Neural progenitor cell (in vitro differentiated cells): ENCODE results near the gene SLC24A4. TPM values are rescaled to one million over a fixed set of nuclear protein-coding genes. Genes with fewer than 3 reads are reported as not detected.

ENCODE experiments used
- DNase-seq: peaks from one replicate; pipeline ENCODE4 v3.0.0-alpha.2; 2016; ENCODE audit warnings: low spot score
- H2AFZ ChIP-seq: fragments of 200-600 bp; sonication (generic); replicated peaks from 2 replicates; pipeline ENCODE4 v1.6.1; 2016; ENCODE audit warnings: antibody characterized with exemption
- H3F3A ChIP-seq: fragments of 200-600 bp; sonication (generic); 2 replicates; pipeline ENCODE4 v1.6.1; 2016; ENCODE audit warnings: antibody characterized with exemption, low read depth
- H3K27ac ChIP-seq: fragments of 200-600 bp; sonication (generic); 2 replicates; pipeline ENCODE4 v1.5.1; 2016; ENCODE audit warnings: mild to moderate bottlenecking
- H3K27me3 ChIP-seq: fragments of 200-600 bp; sonication (generic); 2 replicates; pipeline ENCODE4 v1.6.1; 2016; ENCODE audit warnings: mild to moderate bottlenecking, moderate library complexity
- H3K36me3 ChIP-seq: fragments of 200-600 bp; sonication (generic); 2 replicates; pipeline ENCODE4 v1.5.1; 2016
- H3K4me1 ChIP-seq: fragments of 200-600 bp; sonication (generic); 2 replicates; pipeline ENCODE4 v1.6.1; 2016; ENCODE audit warnings: mixed run types
- H3K4me2 ChIP-seq: fragments of 200-600 bp; sonication (generic); 2 replicates; pipeline ENCODE4 v1.6.1; 2016
- H3K4me3 ChIP-seq: fragments of 200-600 bp; sonication (generic); 2 replicates; pipeline ENCODE4 v1.5.1; 2016
- H3K79me2 ChIP-seq: fragments of 200-600 bp; sonication (generic); 2 replicates; pipeline ENCODE4 v1.6.1; 2016; ENCODE audit warnings: low read depth
- H3K9ac ChIP-seq: fragments of 200-600 bp; sonication (generic); 2 replicates; pipeline ENCODE4 v1.6.1; 2016
- H3K9me3 ChIP-seq: fragments of 200-600 bp; sonication (generic); 2 replicates; pipeline ENCODE4 v1.5.1; 2016; ENCODE audit warnings: low read depth
- H4K20me1 ChIP-seq: fragments of 200-600 bp; sonication (generic); 2 replicates; pipeline ENCODE4 v1.6.1; 2016; ENCODE audit warnings: low read depth
- H3K27ac Mint-ChIP-seq: 3 replicates; pipeline ENCODE4 v1.8.0; 2021; ENCODE audit warnings: mixed read lengths
- H3K27me3 Mint-ChIP-seq: 2 replicates; pipeline ENCODE4 v1.8.0; 2022; ENCODE audit warnings: low read depth, mild to moderate bottlenecking, inconsistent platforms, moderate library complexity, mixed read lengths; ENCODE audit not compliant: insufficient read depth
- H3K36me3 Mint-ChIP-seq: 3 replicates; pipeline ENCODE4 v1.8.0; 2021; ENCODE audit warnings: mixed read lengths
- H3K4me1 Mint-ChIP-seq: 3 replicates; pipeline ENCODE4 v1.8.0; 2021; ENCODE audit warnings: mixed read lengths
- H3K4me3 Mint-ChIP-seq: 3 replicates; pipeline ENCODE4 v1.8.0; 2021; ENCODE audit warnings: mild to moderate bottlenecking, moderate library complexity, mixed read lengths
- H3K9me3 Mint-ChIP-seq: 3 replicates; pipeline ENCODE4 v1.8.0; 2020; ENCODE audit warnings: mixed read lengths
- CTCF ChIP-seq: fragments of 200-600 bp; sonication (generic); IDR thresholded peaks from 2 replicates; pipeline ENCODE4 v1.5.1; 2017; ENCODE audit warnings: antibody characterized with exemption, mild to moderate bottlenecking
- EZH2 ChIP-seq: fragments of 200-600 bp; sonication (generic); IDR thresholded peaks from 2 replicates; pipeline ENCODE4 v1.6.1; 2017; ENCODE audit warnings: antibody characterized with exemption, mild to moderate bottlenecking, moderate library complexity
- EZH2phosphoT487 ChIP-seq: fragments of 200-600 bp; sonication (generic); IDR thresholded peaks from 2 replicates; pipeline ENCODE4 v1.6.1; 2017; ENCODE audit warnings: antibody characterized with exemption
- total RNA-seq: library from RNA; depleted of rRNA; stranded (reverse); fragments of >200 nt; gene quantifications from 2 replicates; pipeline ENCODE4 v1.2.3, GENCODE V29; 2015; ENCODE audit warnings: low replicate concordance

Gene SLC24A4
- total RNA-seq, 1 donor from 2014 or later: 0.73 TPM

- peaks cover 4% of the 10 kb centered on the region for H3K9me3 Mint-ChIP-seq
- H3K27me3 ChIP-seq: no peaks in the 10 kb centered on the region
- no peak for TF ChIP-seq EZH2phosphoT487
- TF ChIP-seq CTCF: no peak
- TF ChIP-seq EZH2: no peak
- DNase-seq: no peak
- peaks cover 6% of the 10 kb centered on the region for H3K4me1 Mint-ChIP-seq
- no peaks in the 10 kb centered on the region for H3K79me2 ChIP-seq
- H3K9ac ChIP-seq: no peak overlapping the region
- no peak overlapping the region for H3K27ac Mint-ChIP-seq
- no peak overlapping the region for H3K4me3 Mint-ChIP-seq
- H4K20me1 ChIP-seq: no peaks in the 10 kb centered on the region
- H3K4me2 ChIP-seq: no peak overlapping the region
- no peaks in the 10 kb centered on the region for H3K36me3 ChIP-seq
- no peaks in the 10 kb centered on the region for H3F3A ChIP-seq
- no peak overlapping the region for H3K4me3 ChIP-seq
- H3K27me3 Mint-ChIP-seq: peaks cover 3% of the 10 kb centered on the region
- no peaks in the 10 kb centered on the region for H3K36me3 Mint-ChIP-seq
- H3K4me1 ChIP-seq: no peaks in the 10 kb centered on the region
- H3K9me3 ChIP-seq: no peaks in the 10 kb centered on the region
- no peak overlapping the region for H2AFZ ChIP-seq
- H3K27ac ChIP-seq: no peak overlapping the region
These were observed 114.3 kb downstream of the SLC24A4 start for GRCh38 chr14:92437309-92437708.

GRCh38 chr14:92437729-92438285 lies 114.8 kb downstream of the SLC24A4 start:
- Histone ChIP-seq H3K9me3 (no peaks in the 10 kb centered on the region), H3K4me1 (no peaks in the 10 kb centered on the region), H3K27ac (no peak overlapping the region), H4K20me1 (no peaks in the 10 kb centered on the region), H3K36me3 (no peaks in the 10 kb centered on the region), H3K4me3 (no peak overlapping the region), H3K4me2 (no peak overlapping the region), H3F3A (no peaks in the 10 kb centered on the region), H3K9ac (no peak overlapping the region), H3K79me2 (no peaks in the 10 kb centered on the region), H3K27me3 (no peaks in the 10 kb centered on the region), H2AFZ (no peak overlapping the region)
- H3K9me3 Mint-ChIP-seq: peaks cover 4% of the 10 kb centered on the region
- no peak for DNase-seq
- H3K36me3 Mint-ChIP-seq: no peaks in the 10 kb centered on the region
- H3K27me3 Mint-ChIP-seq: peaks cover 3% of the 10 kb centered on the region
- TF ChIP-seq EZH2: no peak
- H3K27ac Mint-ChIP-seq: no peak overlapping the region
- peaks cover 6% of the 10 kb centered on the region for H3K4me1 Mint-ChIP-seq
- no peak overlapping the region for H3K4me3 Mint-ChIP-seq

- peaks cover 10% of the 10 kb centered on the region for H3K4me1 Mint-ChIP-seq
These were observed 116.8 kb downstream of the SLC24A4 start for GRCh38 chr14:92439537-92440344.

More at GRCh38 chr14:92439537-92440344, 116.8 kb downstream of the SLC24A4 start:
- H3K4me1 ChIP-seq: no peaks in the 10 kb centered on the region
- H3K4me2 ChIP-seq: no peak overlapping the region
- no peak for DNase-seq
- H3K9me3 Mint-ChIP-seq: no peaks in the 10 kb centered on the region
- no peaks in the 10 kb centered on the region for H3K27me3 ChIP-seq
- H3K27ac Mint-ChIP-seq: no peak overlapping the region
- no peaks in the 10 kb centered on the region for H3K79me2 ChIP-seq
- H3K27me3 Mint-ChIP-seq: peaks cover 6% of the 10 kb centered on the region
- no peaks in the 10 kb centered on the region for H3K36me3 Mint-ChIP-seq
- H3F3A ChIP-seq: no peaks in the 10 kb centered on the region
- no peaks in the 10 kb centered on the region for H3K36me3 ChIP-seq
- H3K9ac ChIP-seq: no peak overlapping the region
- no peak overlapping the region for H3K4me3 ChIP-seq
- H4K20me1 ChIP-seq: no peaks in the 10 kb centered on the region
- H3K27ac ChIP-seq: no peak overlapping the region
- H3K4me3 Mint-ChIP-seq: no peak overlapping the region
- TF ChIP-seq EZH2 (no peak), CTCF (no peak), EZH2phosphoT487 (no peak)
- no peak overlapping the region for H2AFZ ChIP-seq
- no peaks in the 10 kb centered on the region for H3K9me3 ChIP-seq
